Liver (tissue), 3 donors: ENCODE data around the gene LYPD5.

ENCODE experiments used
- EGR1 ChIP-seq, 2 donors: IDR thresholded peaks; 2 replicates each; pipeline ENCODE4 v1.6.1; 2016 to 2018; ENCODE audit warnings: antibody characterized with exemption in 2 of 2, low read depth in 2 of 2
- FOXA1 ChIP-seq: IDR thresholded peaks from 2 replicates; pipeline ENCODE4 v1.6.1; 2016; ENCODE audit warnings: antibody characterized with exemption
- GABPA ChIP-seq, 2 donors: IDR thresholded peaks in 1 of 2; conservative IDR thresholded peaks in 1 of 2; 2 replicates each; pipeline ENCODE4 v1.6.1; 2016; ENCODE audit warnings: antibody characterized with exemption in 2 of 2, mild to moderate bottlenecking in 1 of 2, moderate library complexity in 1 of 2
- JUND ChIP-seq, 2 donors: IDR thresholded peaks; 2 replicates each; pipeline ENCODE4 v1.6.1; 2016; ENCODE audit warnings: antibody characterized with exemption in 2 of 2
- RAD21 ChIP-seq, 2 donors: IDR thresholded peaks; 2 replicates each; pipeline ENCODE4 v1.6.1; 2016; ENCODE audit warnings: antibody characterized with exemption in 2 of 2, mild to moderate bottlenecking in 2 of 2
- SP1 ChIP-seq: IDR thresholded peaks from 2 replicates; pipeline ENCODE4 v1.6.1; 2018; ENCODE audit warnings: antibody characterized with exemption, mild to moderate bottlenecking
- TAF1 ChIP-seq: conservative IDR thresholded peaks from 2 replicates; pipeline ENCODE4 v1.6.1; 2016; ENCODE audit warnings: antibody characterized with exemption, mild to moderate bottlenecking
- YY1 ChIP-seq: IDR thresholded peaks from 2 replicates; pipeline ENCODE4 v1.6.1; 2016; ENCODE audit warnings: antibody characterized with exemption, mild to moderate bottlenecking
- TF ChIP-seq, protein P1 (sequence below): IDR thresholded peaks from 2 replicates; pipeline ENCODE4 v1.6.1; 2016; ENCODE audit warnings: antibody characterized with exemption
- TF ChIP-seq, protein P2 (sequence below): fragments of 150-350 bp; IDR thresholded peaks from 2 replicates; pipeline ENCODE4 v1.5.1; 2017; ENCODE audit warnings: improper control_type of control experiment, low read depth, low read length; ENCODE audit not compliant: missing input control
- TF ChIP-seq, protein P3 (sequence below): IDR thresholded peaks from 2 replicates; pipeline ENCODE4 v1.6.1; 2016; ENCODE audit warnings: antibody characterized with exemption, mild to moderate bottlenecking
- TF ChIP-seq, protein P4 (sequence below): IDR thresholded peaks from 2 replicates; pipeline ENCODE4 v1.6.1; 2016; ENCODE audit warnings: antibody characterized with exemption
- TF ChIP-seq, protein P5 (sequence below): IDR thresholded peaks from 2 replicates; pipeline ENCODE4 v1.6.1; 2016; ENCODE audit warnings: antibody characterized with exemption
- donor health status: healthy.
- donor health status: healthy.

DNA sequence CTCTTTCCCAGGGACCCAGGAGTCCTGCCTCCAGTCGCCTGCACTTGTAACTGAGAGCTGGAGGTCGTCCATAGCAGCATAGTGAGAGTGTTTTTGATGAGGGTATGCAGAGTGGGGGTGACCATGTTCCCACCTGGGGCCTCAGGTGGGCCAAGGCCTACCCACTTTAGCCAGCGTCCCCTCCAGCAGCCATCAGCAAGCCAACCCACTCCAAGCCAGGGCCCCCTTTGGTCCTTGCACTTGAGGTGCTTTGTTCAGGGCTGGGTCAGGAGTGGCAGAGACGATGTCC lies 35.5 kb downstream of the LYPD5 start:
- TF ChIP-seq, protein P1, sequence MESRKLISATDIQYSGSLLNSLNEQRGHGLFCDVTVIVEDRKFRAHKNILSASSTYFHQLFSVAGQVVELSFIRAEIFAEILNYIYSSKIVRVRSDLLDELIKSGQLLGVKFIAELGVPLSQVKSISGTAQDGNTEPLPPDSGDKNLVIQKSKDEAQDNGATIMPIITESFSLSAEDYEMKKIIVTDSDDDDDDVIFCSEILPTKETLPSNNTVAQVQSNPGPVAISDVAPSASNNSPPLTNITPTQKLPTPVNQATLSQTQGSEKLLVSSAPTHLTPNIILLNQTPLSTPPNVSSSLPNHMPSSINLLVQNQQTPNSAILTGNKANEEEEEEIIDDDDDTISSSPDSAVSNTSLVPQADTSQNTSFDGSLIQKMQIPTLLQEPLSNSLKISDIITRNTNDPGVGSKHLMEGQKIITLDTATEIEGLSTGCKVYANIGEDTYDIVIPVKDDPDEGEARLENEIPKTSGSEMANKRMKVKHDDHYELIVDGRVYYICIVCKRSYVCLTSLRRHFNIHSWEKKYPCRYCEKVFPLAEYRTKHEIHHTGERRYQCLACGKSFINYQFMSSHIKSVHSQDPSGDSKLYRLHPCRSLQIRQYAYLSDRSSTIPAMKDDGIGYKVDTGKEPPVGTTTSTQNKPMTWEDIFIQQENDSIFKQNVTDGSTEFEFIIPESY, result no peak
- TF ChIP-seq, protein P2, sequence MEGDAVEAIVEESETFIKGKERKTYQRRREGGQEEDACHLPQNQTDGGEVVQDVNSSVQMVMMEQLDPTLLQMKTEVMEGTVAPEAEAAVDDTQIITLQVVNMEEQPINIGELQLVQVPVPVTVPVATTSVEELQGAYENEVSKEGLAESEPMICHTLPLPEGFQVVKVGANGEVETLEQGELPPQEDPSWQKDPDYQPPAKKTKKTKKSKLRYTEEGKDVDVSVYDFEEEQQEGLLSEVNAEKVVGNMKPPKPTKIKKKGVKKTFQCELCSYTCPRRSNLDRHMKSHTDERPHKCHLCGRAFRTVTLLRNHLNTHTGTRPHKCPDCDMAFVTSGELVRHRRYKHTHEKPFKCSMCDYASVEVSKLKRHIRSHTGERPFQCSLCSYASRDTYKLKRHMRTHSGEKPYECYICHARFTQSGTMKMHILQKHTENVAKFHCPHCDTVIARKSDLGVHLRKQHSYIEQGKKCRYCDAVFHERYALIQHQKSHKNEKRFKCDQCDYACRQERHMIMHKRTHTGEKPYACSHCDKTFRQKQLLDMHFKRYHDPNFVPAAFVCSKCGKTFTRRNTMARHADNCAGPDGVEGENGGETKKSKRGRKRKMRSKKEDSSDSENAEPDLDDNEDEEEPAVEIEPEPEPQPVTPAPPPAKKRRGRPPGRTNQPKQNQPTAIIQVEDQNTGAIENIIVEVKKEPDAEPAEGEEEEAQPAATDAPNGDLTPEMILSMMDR, result no peak
- TF ChIP-seq GABPA (IDR thresholded peaks at IDR 0.05 in 1 of 2, conservative IDR thresholded peaks at IDR 0.05 in 1 of 2) (no peak), SP1 (no peak), YY1 (no peak), FOXA1 (no peak), JUND (IDR thresholded peaks at IDR 0.05) (no peak), RAD21 (IDR thresholded peaks at IDR 0.05) (no peak), TAF1 (no peak), EGR1 (IDR thresholded peaks at IDR 0.05; ENCODE audit: low read depth in 2 of 2) (no peak)
- TF ChIP-seq, protein P3, sequence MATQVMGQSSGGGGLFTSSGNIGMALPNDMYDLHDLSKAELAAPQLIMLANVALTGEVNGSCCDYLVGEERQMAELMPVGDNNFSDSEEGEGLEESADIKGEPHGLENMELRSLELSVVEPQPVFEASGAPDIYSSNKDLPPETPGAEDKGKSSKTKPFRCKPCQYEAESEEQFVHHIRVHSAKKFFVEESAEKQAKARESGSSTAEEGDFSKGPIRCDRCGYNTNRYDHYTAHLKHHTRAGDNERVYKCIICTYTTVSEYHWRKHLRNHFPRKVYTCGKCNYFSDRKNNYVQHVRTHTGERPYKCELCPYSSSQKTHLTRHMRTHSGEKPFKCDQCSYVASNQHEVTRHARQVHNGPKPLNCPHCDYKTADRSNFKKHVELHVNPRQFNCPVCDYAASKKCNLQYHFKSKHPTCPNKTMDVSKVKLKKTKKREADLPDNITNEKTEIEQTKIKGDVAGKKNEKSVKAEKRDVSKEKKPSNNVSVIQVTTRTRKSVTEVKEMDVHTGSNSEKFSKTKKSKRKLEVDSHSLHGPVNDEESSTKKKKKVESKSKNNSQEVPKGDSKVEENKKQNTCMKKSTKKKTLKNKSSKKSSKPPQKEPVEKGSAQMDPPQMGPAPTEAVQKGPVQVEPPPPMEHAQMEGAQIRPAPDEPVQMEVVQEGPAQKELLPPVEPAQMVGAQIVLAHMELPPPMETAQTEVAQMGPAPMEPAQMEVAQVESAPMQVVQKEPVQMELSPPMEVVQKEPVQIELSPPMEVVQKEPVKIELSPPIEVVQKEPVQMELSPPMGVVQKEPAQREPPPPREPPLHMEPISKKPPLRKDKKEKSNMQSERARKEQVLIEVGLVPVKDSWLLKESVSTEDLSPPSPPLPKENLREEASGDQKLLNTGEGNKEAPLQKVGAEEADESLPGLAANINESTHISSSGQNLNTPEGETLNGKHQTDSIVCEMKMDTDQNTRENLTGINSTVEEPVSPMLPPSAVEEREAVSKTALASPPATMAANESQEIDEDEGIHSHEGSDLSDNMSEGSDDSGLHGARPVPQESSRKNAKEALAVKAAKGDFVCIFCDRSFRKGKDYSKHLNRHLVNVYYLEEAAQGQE, result no peak
- TF ChIP-seq, protein P4, sequence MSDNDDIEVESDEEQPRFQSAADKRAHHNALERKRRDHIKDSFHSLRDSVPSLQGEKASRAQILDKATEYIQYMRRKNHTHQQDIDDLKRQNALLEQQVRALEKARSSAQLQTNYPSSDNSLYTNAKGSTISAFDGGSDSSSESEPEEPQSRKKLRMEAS, result no peak
- TF ChIP-seq, protein P5, sequence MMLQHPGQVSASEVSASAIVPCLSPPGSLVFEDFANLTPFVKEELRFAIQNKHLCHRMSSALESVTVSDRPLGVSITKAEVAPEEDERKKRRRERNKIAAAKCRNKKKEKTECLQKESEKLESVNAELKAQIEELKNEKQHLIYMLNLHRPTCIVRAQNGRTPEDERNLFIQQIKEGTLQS, result no peak
